Stimulated activated CD4-positive, alpha-beta T cell treated with anti-CD3 and anti-CD28 coated beads, Interleukin-12 subunit alpha, Interleukin-12 subunit beta, amount 100 ng/mL, for 4 hours (primary cell): ENCODE results near the gene KRT10.
A peak's percentile ranks its signal among the peaks of the same experiment; 100 is the strongest.

Source experiments
- DNase-seq: peaks from one replicate; pipeline ENCODE4 v3.0.0-alpha.2; 2020

Gene KRT10

DNA sequence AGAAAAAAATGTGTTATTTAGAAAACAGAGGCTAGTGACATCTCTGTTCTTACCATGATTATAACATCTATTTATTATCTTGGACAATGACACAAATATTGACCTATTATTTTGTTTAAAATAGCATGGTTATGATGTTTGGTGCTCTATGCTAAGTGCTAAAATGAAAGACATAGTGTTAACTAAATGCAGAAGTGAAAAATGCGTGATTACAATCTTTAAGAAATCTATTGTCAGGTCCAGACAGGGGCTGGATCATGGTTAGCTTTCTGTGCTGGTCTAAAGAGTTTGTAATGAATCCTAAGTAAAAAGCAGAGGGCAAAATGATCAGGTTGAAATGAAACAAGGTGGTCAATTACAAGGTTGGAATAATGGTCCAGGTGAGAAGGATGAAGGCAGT, 22.0 kb downstream of the KRT10 start:
- no peak for DNase-seq

DNA sequence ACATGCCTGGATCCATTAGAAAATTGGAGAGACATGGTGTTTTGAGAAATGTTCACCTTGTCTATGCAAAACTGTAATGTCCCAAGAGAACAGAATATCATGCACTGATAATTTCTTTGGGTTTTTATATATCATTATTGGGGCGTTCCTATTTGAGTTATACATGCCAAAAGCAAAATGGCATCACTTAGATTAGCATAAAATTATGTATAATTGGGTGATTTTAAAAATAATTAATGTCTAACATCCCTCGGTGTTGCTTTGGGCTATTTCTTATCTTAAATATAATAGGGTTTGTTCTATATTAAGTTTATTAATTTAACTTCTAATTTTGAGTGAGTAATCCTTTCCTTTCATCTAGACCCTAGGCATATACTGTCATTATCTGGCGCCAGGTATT, 22.6 kb downstream of the KRT10 start, which contains the start of gene KRT28:
Gene KRT28 (minus strand): TSS at position 101 of the 400 bp plus-strand sequence. CDS start 66 bp downstream, at position 35.
- no peak for DNase-seq

DNA sequence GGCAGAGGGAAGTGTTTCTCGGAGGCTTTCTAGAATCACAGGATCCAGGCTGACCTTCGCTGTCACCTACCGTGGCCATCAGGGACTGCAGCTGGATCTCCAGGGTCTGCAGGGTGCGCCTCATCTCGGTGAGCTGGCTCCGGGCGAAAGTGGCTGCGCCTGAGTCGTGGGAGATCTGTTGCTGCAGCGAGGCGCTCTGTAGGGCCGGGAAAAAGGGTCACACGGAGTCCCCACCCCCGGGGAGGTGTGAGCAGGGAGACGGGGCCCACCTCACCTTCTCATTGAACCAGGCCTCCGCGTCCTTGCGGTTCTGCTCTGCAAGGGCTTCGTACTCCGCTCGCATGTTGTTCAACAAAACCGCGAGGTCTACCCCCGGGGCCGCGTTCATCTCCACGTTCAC, 25.6 kb downstream of the KRT10 start:
- DNase-seq = no peak

- no peak for DNase-seq
These were observed 27.3 kb downstream of the KRT10 start for GRCh38 chr17:40795019-40795667.

GRCh38 chr17:40794466-40794865, 27.9 kb downstream of the KRT10 start:
- DNase-seq = no peak

DNA sequence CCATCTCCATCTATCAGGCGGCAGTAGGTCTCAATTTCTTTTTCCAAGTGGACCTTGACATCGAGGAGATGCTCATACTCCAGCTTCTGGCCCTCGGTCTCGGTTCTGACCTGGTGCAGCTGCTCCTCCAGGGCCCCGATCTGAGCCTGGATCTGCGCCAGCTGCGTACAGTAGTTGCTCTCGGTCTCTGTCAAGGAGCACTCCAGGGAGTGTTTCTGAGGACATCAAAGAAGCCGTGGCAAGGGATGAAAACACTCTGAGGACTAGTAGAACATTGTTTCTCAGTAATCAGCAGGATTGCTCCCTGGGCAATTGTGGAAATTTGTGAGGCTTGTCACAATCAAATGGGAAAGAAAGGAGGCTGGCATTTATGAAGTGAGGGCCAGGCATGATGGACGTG, 28.6 kb downstream of the KRT10 start:
- no peak for DNase-seq

- DNase-seq = no peak
These were observed 30.5 kb downstream of the KRT10 start for GRCh38 chr17:40791787-40792436.

DNA sequence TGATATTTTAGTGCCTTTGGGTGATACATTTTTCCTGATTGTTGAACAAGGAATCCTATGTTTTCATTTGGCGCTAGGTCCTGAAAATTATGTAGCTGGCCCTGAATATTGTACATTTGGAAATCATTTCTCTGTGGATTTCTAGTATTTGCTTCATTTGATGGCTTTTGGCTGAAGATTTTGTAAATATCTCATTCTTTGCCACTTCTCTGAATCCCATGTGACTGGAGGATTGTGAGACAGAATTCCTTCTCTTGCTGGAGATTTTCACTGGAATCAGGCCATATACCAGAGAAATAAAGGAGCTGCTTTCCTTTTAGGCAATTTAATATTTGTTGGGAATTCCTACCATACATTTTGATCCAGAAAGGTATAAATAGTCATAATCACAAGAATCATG, 31.3 kb downstream of the KRT10 start:
- DNase-seq = no peak

DNA sequence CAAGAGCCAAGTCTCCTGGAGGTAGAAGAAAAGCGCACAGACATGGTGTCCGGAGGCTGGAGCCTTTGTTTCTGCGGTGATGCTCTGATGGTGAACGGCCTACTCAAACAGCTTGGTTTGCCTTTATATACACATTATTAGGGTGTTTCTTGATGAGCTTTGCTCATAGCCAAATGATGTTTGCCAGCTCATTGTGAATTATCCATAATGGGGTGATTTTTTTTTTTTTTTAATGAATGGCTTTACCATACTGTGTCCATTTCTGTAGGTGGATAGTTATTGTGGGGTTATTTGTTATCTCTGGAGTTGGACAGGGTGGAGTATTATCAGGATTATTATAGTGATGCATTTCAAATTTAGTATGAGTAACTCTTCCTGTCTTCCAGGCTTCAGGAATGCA, 40.0 kb downstream of the KRT10 start, which contains the start of gene KRT27:
Gene KRT27 (minus strand): TSS at position 101 of the 400 bp plus-strand sequence. CDS start 57 bp downstream, at position 44.
- no peak for DNase-seq

DNA sequence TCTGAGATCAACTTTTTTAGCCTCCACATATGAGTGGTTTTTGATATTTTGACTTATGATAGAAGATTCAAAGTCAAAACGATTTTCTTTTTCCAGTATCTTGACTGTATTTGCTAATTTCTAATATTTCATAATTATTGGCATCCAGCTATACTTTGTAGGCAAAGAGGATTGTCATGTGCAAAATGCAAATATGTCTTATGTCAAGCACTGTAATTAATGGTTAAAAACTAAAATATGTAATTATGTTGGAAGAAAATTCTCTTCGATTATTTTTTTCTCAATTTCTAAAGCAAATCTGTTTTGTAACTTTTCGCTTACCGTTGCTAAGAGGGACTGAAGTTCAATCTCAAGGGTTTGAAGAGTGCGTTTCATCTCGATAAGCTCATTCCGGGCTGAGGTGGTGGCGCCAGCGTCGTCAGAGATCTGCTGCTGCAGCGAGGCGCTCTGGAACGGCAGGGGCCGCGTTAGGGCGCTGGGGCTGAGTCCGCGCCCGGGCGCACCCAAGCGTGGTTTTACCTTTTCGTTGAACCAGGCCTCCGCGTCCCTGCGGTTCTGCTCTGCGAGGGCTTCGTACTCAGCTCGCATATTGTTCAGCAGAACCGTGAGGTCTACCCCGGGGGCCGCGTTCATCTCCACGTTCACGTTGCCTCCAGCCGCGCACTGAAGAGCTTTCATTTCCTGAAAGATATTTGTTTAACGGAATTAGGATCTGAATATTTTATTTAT, 43.1 kb downstream of the KRT10 start:
- DNase-seq = peak; percentile 6

DNA sequence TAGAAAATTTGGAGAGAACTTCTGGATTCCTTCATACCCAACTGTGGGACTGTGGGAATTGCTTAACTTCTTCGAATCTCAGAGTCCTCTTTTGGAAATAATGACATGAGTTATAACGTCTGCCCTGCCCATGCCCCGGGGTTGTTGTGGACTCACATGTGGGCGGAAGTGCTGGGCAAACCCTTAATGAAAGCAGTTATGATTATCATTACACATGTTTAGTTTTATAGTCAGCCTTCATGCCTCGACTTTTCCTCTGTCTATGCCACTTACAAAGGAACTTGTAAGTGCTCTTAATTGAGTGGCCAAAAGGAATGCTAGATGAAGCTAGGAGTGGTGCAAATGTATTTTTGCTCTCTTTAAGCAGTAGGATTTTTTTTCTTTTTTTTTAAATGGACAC, 44.0 kb downstream of the KRT10 start:
- no peak for DNase-seq

DNA sequence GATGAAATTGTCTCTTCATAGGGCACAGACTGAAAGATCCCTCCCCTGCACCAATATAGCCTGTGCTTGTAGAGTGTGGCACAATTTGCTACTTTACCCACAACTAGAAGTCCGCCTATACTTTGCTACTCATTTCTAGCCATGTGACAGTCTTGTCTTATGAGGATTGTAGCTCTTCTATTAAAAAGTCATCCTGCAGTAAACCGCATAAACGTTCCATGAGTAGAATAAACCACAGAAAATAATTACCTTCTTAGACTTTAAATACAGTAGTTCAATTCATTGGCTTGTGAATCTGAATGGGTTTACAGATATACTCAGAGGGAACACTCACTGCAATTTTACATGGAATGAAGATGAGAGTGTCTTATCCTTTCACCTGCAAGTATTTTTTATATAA, 44.4 kb downstream of the KRT10 start:
- DNase-seq = no peak

DNA sequence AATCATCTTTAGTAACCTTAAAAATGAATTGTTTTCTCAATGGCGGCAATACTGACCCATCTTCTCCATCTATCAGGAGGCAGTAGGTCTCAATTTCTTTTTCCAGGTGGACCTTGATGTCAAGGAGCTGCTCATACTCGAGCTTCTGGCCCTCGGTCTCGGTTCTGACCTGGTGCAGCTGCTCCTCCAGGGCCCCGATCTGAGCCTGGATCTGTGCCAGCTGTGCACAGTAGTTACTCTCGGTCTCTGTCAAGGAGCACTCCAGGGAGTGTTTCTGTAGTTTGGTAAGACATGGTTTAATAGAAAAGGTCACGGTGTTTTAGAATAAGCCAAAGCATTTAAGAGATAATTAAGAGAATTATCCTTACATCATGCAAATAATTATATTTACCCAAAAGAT, 45.0 kb downstream of the KRT10 start:
- DNase-seq = no peak

- DNase-seq = no peak
These were observed 46.5 kb downstream of the KRT10 start for GRCh38 chr17:40775945-40776344.

DNA sequence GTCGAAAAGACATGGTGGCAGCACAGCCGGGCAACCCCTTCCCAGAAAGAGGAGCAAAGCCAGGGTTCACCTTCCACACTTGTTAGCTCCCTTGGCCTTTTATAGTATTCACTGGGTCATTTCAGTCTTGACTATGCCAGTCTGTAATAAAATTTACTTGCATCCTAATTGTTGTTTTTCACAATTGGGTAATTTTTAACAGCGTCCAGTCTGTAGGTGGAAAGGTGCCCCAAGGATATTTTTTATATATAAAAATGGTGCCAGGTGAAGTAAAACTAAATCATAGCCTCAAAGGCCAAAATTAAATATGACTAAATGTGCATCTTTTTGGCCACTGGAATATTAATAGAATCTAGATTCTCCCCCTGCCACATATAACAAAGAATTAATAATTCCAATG, 50.3 kb downstream of the KRT10 start, which contains the start of gene KRT26:
Gene KRT26 (minus strand): TSS at position 101 of the 400 bp plus-strand sequence. CDS start 88 bp downstream, at position 13.
- DNase-seq = no peak
